HUDEP-2 (cell line): Measurements from ENCODE around the gene PIP4K2A.
"Not testable (repeated sequence)": the region's sequence is repeated elsewhere in the genome, so short reads cannot be mapped to it uniquely, and the experiment has no call there.

ENCODE experiments used
- DNase-seq, 76 experiments: peaks; one replicate each; lab custom pipeline; 2025; ENCODE audit not compliant: unreplicated experiment in 76 of 76; lab: John Stamatoyannopoulos, UW

PIP4K2A gene

GRCh38 chr10:22499973-22500372 is 214.4 kb downstream of the PIP4K2A start:
- not testable (repeated sequence) for DNase-seq

DNA sequence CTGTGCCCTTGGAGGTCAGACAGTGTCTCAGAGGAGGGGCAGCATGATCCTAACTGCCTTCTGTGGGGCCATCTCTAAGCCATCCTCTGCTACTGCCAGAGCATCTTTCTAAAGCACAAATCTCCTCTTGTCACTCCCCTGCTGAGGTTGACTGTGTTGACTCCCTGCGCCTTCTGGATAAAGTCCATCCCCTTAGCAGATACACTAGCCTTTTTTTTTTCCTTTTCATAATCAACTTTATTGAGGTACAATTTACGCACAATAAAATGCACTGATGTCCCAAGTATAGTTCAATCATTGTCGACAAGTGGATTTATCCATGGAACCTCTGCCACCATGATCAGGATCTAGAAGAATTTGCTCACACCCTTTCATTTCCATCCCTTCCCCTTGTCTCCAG is 219.0 kb downstream of the PIP4K2A start:
- no peak for DNase-seq

DNA sequence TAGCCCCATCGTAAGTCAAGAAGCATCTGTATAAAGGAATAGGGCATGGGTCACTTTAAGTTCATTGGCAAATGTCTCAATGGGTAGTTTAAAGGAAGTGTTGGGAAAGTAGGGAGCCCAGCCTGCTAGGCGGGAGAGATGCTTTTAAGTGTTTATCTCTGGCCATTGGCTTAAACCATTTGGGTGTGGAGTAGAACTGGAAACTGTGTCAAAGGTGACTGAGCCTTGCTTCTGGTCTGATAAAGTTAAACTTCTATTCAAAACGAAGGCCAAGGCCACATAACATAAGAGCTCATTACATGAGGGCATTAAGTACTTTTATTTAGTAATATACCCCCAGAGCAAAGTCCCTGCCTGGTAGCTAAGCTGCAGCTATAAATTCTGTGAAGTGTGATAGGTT is 220.4 kb downstream of the PIP4K2A start:
- DNase-seq: peak in 1 of 76 experiments; percentile 8

GRCh38 chr10:22491931-22492615 is 222.3 kb downstream of the PIP4K2A start:
- no peak for DNase-seq

GRCh38 chr10:22491480-22491879 is 222.9 kb downstream of the PIP4K2A start:
- DNase-seq: no peak

- DNase-seq: no peak
Measured at GRCh38 chr10:22489975-22490374, 224.4 kb downstream of the PIP4K2A start.

GRCh38 chr10:22489467-22489866 is 224.9 kb downstream of the PIP4K2A start:
- DNase-seq: no peak

- no peak for DNase-seq
Measured at GRCh38 chr10:22486431-22486830, 227.9 kb downstream of the PIP4K2A start.
